Erythroblast (primary cell): ENCODE measurements around the gene CHID1.

Experiments
- GATA1 ChIP-seq: IDR thresholded peaks from 2 replicates; pipeline ENCODE4 v1.6.1; 2011; ENCODE audit warnings: low read depth, mild to moderate bottlenecking, control low read depth, low read length, moderate library complexity
- POLR2A ChIP-seq: IDR thresholded peaks from 2 replicates; pipeline ENCODE4 v1.6.1; 2011; ENCODE audit warnings: mild to moderate bottlenecking, low read length

GRCh38 chr11:821512-822371 lies 88.9 kb downstream of the CHID1 start:
- TF ChIP-seq POLR2A (no peak), GATA1 (no peak)
